ENCODE measurements around the gene ANKRD34C. TPM values are rescaled to one million over a fixed set of nuclear protein-coding genes. Genes with fewer than 3 reads are reported as not detected.
A peak's percentile ranks its signal among the peaks of the same experiment; 100 is the strongest.
"Not testable (repeated sequence)": the region's sequence is repeated elsewhere in the genome, so short reads cannot be mapped to it uniquely, and the experiment has no call there.

ANKRD34C gene
- polyA plus RNA-seq, 1 donor, result 0.10 TPM

DNA sequence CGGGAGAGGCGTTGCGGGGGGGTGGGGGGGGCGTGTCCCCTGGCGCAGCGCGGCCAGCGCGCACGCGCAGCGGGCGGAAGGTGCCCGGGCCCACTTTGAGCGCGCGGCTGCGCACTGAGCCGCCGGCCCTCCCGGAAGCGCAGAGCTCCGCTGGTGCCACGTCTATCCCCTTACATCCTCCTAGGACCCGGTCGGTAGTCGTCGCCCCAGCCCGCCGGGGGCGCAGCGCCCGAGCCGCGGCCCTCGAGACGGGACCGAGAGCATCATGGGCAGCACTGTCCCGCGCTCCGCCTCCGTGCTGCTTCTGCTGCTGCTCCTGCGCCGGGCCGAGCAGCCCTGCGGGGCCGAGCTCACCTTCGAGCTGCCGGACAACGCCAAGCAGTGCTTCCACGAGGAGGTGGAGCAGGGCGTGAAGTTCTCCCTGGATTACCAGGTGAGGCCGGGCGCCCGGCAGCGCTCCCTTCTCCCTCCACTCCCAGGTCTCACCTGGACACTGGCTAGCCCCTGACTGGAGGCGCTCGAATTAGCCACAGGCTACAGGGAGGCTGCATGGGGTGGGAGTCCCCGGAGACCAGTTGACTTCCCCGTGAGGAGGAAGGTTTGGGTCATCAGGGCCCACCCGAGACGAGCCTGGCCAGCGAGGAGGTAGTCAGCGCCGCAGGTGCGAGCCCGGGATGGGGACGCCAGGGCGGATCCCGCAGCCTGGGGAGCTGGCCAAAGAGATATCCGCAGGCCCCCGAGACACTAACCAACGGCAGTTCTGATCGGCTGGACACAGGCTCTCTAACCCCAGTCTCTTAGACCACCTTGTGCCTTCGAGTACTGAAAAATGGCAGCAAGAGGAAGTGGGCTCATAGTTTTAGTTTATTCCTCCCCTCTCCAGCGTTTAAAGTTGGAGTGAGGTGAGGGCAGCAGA, 28.7 kb downstream of the ANKRD34C start, which contains the start of gene TMED3:
Gene TMED3 (plus strand): TSS at position 128 of the 916 bp plus-strand sequence. CDS start 138 bp downstream, at position 266.
- peak; percentile 75 for DNase-seq

DNA sequence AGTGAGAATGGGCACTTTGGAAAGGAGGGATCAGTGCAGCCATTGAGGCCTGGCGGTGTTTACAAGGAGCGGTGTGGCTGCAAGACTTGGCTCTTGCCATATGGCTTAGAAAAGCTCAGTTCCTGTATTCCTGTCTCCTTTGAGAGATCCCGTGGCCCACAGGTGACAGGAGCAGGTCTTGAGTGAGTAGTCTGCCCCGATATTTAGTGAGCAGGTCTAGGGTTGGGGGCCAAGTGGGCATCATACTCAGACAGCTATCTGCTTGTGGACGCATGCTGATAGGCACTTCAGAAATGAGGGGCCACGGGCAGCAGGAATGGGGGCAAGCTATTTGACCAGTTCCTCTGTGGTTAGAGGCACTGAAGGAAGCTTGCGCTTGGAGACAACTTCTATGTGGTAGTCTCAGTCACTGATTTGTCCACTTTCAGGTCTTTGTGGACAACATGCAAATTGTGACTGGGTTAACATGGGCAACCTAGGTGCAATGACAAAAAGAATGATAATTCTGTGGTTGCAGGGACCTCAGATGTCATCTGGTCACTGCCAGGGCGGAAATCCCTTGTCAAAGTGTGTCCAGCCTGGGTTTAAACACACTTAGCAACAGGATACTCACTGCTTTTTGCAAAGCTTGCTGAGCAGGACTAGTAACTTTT, 29.5 kb downstream of the ANKRD34C start:
- no peak for DNase-seq

DNA sequence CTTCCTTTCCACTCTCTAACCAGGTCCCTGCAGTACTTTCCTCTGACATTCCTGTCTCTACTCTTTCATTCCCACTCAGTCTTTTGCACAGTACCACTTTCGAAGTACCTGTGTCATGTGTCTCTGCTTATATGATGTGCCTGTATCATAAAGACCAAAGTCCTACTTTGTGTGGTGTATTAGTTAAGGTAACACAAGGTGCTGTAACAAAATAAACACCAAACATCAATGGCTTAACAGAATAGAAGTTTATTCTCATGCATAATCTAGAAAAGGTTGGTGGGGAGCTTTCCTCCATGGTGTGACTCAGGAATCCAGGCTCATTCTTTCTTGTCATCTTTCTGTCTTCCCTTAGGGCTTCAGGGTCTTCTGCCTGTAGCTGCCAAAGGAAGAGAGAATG, 31.7 kb downstream of the ANKRD34C start:
- no peak for DNase-seq

DNA sequence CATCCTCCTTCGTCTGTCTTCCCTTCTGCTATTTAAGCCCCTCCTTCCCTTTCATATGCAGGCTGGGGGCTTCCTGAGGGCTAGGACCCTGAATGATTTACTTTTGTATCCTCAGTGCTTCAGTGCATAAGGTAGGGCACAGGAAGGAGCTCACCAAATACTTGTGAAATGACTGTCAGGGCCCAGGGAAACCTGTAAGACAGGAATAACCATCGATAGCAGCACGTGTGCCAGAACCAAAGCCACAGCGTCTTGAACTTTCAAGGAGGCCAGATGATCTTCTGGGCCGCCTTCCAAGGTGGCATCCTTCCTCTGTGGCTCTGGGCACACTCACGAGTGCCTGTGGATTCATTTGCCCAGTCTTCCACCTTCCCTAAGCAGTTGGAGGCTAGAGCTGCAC, 32.3 kb downstream of the ANKRD34C start:
- no peak for DNase-seq

DNA sequence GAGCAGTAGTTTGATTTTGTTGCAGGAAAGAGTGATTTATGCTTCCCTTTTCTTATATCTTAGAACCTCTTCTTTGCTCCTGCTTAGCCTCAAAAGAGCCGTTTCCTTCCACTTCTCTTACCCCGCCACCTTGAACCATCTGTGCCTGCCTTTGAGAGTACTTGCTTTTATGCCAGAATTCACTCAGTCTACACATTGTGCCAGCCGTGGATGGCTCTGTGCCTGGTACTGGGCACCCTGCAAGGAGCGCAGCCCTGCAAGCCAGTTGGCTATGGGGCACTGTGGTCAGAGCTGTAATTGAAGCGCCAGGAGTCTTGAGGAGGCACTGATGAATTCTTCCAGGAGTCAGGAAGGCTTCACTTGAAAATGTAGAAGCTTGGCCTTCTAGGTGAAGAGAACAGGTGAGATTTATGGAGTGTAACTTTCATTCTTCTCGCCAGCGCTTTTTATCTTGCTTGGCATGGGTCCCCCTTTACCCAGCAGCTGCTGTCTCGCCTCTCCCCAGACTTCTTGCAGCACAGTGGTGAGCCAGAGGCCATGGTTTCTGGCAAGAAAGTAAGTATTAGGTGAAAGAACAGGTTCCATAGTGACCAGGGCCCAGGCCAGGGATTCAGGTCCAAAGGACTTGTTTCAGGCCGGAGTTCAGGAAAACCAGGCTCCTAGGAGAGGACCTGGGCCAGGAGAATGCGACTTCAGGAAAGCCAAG, 33.3 kb downstream of the ANKRD34C start:
- DNase-seq, result no peak

DNA sequence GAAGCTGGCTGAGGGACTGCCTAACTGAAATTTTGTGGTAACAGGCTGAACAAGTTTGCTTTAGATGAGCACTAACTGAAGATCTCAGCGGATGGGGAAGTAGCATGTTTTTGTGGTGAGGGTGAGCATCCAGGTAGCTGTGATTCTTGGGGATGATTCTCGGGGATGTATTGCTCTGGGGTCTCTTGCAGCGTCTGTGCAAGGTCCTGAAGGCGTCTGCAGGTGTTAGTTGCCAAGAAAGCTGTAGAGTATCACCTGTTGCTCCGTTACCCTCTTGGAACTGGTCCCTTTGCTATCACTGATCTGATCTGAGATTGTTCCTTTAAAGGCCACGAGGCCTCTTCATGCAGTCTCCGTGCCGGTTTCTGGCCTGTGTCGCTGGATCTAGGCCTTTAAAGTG, 34.3 kb downstream of the ANKRD34C start:
- no peak for DNase-seq

DNA sequence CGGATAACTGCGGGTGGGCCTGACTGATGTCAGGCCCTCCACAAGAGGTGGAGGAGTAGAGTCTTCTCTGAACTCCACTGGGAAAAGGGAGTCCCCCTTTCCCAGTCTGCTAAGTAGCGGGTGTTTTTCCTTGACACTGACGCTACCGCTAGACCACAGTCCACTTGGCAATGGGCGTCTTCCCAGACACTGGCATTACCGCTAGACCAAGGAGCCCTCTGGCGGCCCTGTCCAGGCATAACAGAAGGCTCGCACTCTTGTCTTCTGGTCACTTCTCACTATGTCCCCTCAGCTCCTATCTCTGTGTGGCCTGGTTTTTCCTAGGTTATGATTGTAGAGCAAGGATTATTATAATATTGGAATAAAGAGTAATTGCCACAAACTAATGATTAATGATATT, 37.5 kb downstream of the ANKRD34C start:
- not testable (repeated sequence) for DNase-seq

DNA sequence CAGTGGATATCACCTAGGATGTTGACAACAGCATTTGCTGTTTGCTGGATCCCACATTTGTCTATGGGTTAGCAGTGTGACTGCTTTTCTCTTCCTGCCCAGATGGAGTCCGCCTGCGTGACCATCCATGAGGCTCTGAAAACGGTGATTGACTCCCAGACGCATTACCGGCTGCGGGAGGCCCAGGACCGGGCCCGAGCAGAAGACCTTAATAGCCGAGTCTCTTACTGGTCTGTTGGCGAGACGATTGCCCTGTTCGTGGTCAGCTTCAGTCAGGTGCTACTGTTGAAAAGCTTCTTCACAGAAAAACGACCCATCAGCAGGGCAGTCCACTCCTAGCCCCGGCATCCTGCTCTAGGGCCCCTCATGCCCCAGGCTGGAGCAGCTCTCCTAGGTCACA, 39.4 kb downstream of the ANKRD34C start:
- DNase-seq, result no peak

DNA sequence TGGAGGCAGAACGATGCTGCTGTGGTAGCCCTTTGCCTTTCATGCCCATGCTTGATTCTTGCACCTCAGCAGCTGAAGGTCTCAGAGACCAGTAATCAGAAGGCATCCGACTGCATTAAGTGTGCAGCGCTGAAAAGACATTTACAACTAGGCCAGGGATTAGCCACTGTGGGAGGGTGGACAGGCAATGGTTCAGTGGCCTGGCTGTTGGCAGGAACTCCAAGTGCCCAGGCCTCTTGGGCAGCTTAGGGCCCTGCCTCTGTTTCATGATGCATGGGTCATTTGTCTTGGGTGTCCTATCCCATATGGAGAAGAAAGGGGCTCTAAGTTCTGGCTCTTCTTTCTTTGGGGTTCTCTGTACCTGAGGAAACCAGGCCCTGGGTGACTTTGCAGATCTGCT, 39.8 kb downstream of the ANKRD34C start:
- DNase-seq, result no peak

DNA sequence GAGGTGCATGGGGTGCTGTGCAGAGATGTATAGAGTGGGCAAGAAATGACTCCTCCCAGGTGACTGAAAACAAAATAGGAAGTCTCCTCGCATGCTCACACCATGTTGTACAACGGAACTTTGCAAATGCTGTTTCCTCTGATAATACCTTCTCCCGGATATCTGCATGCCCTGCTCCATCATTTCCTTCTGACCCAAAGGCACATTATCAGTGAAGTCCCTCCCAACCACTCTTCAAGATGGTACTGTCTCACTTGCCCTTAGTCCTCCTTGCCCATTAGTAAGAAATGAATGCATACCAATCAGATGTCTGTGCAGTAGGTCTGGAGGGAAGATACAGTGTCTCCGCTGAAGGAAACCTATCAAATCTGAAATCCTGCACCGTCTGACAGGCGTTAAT, 40.4 kb downstream of the ANKRD34C start:
- DNase-seq, result no peak

DNA sequence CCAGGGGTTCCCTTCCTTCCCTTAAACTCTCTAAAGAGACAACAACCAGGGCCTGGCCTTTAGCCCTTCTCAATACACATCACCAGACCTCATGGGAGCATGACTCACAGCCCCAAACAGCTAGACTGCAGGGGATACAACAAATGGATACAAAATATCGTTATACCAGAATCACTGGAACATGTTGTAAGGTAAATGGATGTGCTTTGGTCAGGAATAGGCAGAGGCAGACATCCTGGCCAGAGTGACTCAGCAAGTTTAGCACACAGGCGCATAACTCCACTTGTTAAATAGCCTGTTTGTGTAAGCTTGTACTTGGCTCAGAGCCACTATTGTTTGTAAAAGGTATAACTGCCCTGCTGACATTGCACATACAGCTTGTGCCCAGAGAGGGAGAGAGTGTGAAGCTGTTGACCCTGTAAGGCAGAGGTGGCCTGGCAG, 46.7 kb downstream of the ANKRD34C start:
- no peak for DNase-seq

Other genes starting within 250 kb of the ANKRD34C start
- 0.48 TPM for gene RASGRF1, start 191.9 kb upstream of the ANKRD34C start, polyA plus RNA-seq (ENCODE audit: insufficient read length)
- gene TMED3, start 28.4 kb downstream of the ANKRD34C start, polyA plus RNA-seq (ENCODE audit: insufficient read length), result 56.6 TPM
- 1.6 TPM for gene MINAR1, start 149.6 kb downstream of the ANKRD34C start, polyA plus RNA-seq (ENCODE audit: insufficient read length)

Measured in left kidney (tissue), 2 donors.